IgD-negative memory B cell (primary cell): ENCODE measurements around the gene RBM15B. TPM values are rescaled to one million over a fixed set of nuclear protein-coding genes. Genes with fewer than 3 reads are reported as not detected.
A peak's percentile ranks its signal among the peaks of the same experiment; 100 is the strongest.
"Not testable (repeated sequence)": the region's sequence is repeated elsewhere in the genome, so short reads cannot be mapped to it uniquely, and the experiment has no call there.

Source experiments
- H3K27ac Mint-ChIP-seq, 3 donors: one replicate each; pipeline ENCODE4 v1.8.0; 2020 to 2022; ENCODE audit warnings: mild to moderate bottlenecking in 3 of 3, mixed read lengths in 3 of 3, moderate library complexity in 1 of 3
- H3K27me3 Mint-ChIP-seq: one replicate; pipeline ENCODE4 v1.8.0; 2021; ENCODE audit warnings: mixed read lengths
- H3K36me3 Mint-ChIP-seq: one replicate; pipeline ENCODE4 v1.8.0; 2020; ENCODE audit warnings: mild to moderate bottlenecking, mixed read lengths
- H3K4me1 Mint-ChIP-seq, 3 donors: one replicate each; pipeline ENCODE4 v1.8.0; 2020 to 2022; ENCODE audit warnings: mixed read lengths in 3 of 3, mild to moderate bottlenecking in 1 of 3
- H3K4me3 Mint-ChIP-seq, 4 donors: one replicate each; pipeline ENCODE4 v1.8.0; 2020 to 2022; ENCODE audit warnings: mild to moderate bottlenecking in 4 of 4, mixed read lengths in 4 of 4, moderate library complexity in 3 of 4
- H3K9me3 Mint-ChIP-seq, 3 donors: one replicate each; pipeline ENCODE4 v1.8.0; 2020 to 2021; ENCODE audit warnings: mixed read lengths in 3 of 3, mild to moderate bottlenecking in 1 of 3
- polyA plus RNA-seq: library from polyadenylated mRNA; unstranded; fragments of 300-500 nt; fragmentation: Illumina TruSeq; gene quantifications from one replicate; pipeline ENCODE4 v1.2.3, GENCODE V29; 2021

Gene RBM15B
- polyA plus RNA-seq, 1 donor from 2014 or later: 10.8 TPM

GRCh38 chr3:51384055-51384725, 6.9 kb upstream of the RBM15B start:
- Mint-ChIP-seq H3K36me3 (no peaks in the 10 kb centered on the region), H3K27me3 (no peaks in the 10 kb centered on the region), H3K9me3 (no peaks in the 10 kb centered on the region), H3K4me3 (peak overlapping the region; percentile 95 to 100 (median 99)), H3K27ac (peak overlapping the region; percentile 98 to 99 (median 98)), H3K4me1 (peaks cover 18 to 29% (median 26%) of the 10 kb centered on the region in 3 donors)

DNA sequence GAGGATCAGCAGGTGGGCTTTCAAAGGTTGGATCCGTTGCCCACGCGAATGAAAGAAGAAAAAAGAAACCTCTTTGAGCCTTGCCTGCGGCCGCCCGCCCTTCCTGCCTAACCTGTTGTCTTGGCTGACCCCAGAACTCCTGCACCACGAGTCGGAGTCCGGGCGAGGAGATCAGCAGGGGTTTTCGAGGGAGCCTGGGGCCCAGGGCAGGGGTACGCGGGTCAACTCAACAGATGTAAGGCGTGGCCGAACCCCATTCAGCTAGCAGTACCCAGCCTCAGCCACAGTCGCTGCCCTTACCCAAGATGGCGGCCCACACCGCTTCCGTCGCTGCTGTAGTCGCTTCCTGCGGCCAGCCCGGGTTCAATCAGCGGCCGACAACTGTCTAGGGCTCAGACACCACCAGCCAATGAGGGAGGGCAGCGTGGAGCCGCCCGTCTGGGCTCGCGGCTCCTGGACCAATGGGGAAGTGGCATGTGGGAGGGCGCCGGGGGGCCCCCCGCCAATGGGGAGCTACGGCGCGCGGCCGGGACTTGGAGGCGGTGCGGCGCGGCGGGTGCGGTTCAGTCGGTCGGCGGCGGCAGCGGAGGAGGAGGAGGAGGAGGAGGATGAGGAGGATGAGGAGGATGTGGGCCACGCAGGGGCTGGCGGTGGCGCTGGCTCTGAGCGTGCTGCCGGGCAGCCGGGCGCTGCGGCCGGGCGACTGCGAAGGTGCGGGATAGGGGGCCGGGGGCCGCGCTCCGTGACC, 6.2 kb upstream of the RBM15B start, which contains the start of gene MANF:
Gene MANF (plus strand): TSS at position 566 of the 748 bp plus-strand sequence. CDS start 52 bp downstream, at position 618.
- Mint-ChIP-seq H3K4me3 (peak within 1 kb of the TSS; percentile 95 to 100 (median 99)), H3K27me3 (no peaks in the 10 kb centered on the region), H3K4me1 (peaks cover 25 to 33% (median 29%) of the 10 kb centered on the region in 3 donors), H3K36me3 (no peaks in the 10 kb centered on the region), H3K9me3 (no peaks in the 10 kb centered on the region), H3K27ac (peak within 1 kb of the TSS; percentile 98 to 99 (median 98))

DNA sequence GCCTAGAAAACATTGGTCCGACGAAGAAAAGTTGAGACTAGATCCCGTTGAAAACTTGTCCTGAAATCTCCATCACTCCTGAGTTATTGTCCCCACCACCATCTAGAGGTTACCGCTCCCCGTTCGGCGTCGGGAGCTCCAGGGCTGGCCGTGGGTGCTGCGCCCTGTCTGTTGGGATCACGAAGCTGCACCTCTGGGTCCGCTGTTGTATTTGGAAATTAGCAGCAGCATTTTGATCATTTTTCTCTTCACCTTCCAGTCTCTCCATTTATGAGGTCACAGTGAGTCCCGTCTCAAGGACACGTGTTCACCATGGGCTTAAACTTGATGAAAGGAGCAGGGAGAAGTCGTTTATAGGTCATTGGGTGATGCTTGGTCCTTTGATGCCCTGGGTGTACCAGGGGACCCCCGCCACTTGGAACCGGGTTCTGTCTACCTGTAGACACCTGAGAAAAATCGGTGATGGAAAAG, 5.4 kb upstream of the RBM15B start:
- peaks cover 25 to 36% (median 33%) of the 10 kb centered on the region in 3 donors for H3K4me1 Mint-ChIP-seq
- no peaks in the 10 kb centered on the region for H3K27me3 Mint-ChIP-seq
- peak overlapping the region; percentile 95 to 100 (median 99) for H3K4me3 Mint-ChIP-seq
- no peaks in the 10 kb centered on the region for H3K36me3 Mint-ChIP-seq
- peak overlapping the region; percentile 97 to 99 (median 98) for H3K27ac Mint-ChIP-seq
- no peaks in the 10 kb centered on the region for H3K9me3 Mint-ChIP-seq

- peaks cover 25 to 40% (median 35%) of the 10 kb centered on the region in 3 donors for H3K4me1 Mint-ChIP-seq
- H3K9me3 Mint-ChIP-seq: no peaks in the 10 kb centered on the region
- no peaks in the 10 kb centered on the region for H3K36me3 Mint-ChIP-seq
- peak overlapping the region; percentile 95 to 100 (median 99) for H3K4me3 Mint-ChIP-seq
- peak overlapping the region; percentile 63 to 99 (median 98) for H3K27ac Mint-ChIP-seq
- H3K27me3 Mint-ChIP-seq: no peaks in the 10 kb centered on the region
Measured at GRCh38 chr3:51386159-51386851, 4.8 kb upstream of the RBM15B start.

DNA sequence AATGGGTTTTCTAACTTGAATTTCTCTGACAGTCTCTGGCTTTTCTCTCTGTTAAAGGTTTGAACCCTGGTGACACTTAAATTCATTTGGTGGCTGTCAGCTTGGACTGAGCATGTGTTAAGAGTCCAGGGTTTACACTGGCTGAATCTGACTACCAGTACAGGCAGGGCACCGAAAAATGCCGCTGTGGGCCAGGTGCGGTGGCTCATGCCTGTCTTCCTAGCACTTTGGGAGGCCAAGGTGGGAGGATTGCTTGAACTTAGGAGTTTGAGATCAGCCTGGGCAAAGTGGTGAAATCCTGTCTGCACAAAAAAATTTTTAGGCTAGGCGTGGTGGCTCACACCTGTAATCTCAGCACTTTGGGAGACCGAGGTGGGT, 4.2 kb upstream of the RBM15B start:
- H3K9me3 Mint-ChIP-seq: no peaks in the 10 kb centered on the region
- peak overlapping the region; percentile 95 to 100 (median 99) for H3K4me3 Mint-ChIP-seq
- peaks cover 25 to 40% (median 35%) of the 10 kb centered on the region in 3 donors for H3K4me1 Mint-ChIP-seq
- H3K27ac Mint-ChIP-seq: peak overlapping the region; percentile 39 to 99 (median 98)
- no peaks in the 10 kb centered on the region for H3K27me3 Mint-ChIP-seq
- H3K36me3 Mint-ChIP-seq: no peaks in the 10 kb centered on the region

- Mint-ChIP-seq H3K4me1 (peaks cover 25 to 40% (median 35%) of the 10 kb centered on the region in 3 donors), H3K4me3 (peak overlapping the region in 3 of 4 donors; percentile 39 to 100 (median 70)), H3K27ac (peak overlapping the region in 1 of 3 donors; percentile 98)
- not testable (repeated sequence) for H3K36me3 Mint-ChIP-seq, H3K27me3 Mint-ChIP-seq, H3K9me3 Mint-ChIP-seq
Measured at GRCh38 chr3:51387281-51387680, 3.8 kb upstream of the RBM15B start.

DNA sequence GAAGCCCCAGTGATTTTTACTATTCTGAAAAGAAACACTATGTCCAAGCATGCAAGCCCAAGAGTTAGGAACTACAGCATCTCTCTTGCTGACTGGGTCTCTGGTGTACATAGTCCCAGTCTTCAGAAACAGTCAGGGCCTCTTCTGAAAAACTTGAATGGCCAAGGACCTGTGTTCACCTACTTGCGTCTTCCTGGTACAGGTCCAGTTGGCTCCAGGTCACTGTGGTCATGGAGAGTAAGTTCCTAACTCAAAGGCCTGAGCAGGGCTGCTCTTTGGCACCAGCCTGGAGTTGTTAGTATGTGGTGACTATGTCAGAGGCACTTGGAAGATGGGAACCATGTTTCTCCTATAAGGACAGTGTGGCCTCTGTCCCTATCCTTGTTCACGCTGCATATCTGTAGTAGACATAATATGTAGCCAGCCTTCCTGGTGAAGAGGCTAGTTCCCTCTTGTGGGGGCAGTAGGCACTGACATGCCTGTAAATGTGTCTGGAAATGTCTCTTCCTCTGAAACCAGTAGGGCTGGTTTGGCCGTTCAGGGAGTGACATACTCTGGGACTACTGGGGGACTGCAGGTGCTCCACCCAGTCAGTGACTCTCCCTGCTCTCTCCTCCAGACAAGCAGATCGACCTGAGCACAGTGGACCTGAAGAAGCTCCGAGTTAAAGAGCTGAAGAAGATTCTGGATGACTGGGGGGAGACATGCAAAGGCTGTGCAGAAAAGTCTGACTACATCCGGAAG, 2.6 kb upstream of the RBM15B start:
- Mint-ChIP-seq H3K36me3 (no peaks in the 10 kb centered on the region), H3K27me3 (no peaks in the 10 kb centered on the region), H3K4me3 (peak overlapping the region in 2 of 4 donors; percentile 30 to 94), H3K9me3 (no peaks in the 10 kb centered on the region), H3K4me1 (peaks cover 28 to 40% (median 40%) of the 10 kb centered on the region in 3 donors), H3K27ac (peak overlapping the region in 1 of 3 donors; percentile 98)

DNA sequence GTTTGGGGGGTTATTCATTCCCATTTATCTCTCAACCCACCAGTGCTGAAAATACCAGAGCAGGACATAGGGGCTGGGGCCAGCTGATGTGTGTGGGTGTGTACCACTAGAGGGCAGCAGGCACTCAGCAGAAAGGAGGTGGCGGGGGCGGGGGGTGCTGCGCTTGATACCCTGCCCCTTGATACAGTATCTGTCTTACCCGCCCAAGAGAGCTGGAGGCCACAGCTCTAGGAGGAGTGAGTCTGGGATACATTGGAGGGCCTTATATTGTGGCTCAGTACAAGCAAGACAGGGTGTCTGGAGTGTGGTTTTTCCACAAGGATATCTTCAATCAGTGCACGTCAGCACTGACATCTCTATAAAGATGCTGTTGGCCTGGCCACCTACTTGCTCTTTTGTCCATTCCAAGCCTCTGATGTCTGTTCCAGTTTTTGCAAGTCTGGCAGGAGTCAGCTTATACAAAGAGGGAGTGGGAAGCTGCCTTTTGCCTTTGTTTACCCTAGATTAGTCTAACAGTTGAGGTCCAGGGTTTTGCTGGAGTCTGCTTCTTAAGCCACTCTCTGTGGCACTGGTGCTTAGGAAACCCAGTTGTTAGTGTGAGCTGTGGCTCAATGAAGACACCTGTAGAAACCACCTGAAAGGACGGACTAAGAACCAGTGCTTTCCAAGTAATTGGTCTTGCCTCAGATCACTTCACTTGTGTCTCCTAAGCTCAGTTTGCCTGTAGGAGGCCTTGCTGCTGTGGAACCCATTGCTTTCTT, 1.5 kb upstream of the RBM15B start:
- peak overlapping the region in 2 of 4 donors; percentile 49 to 94 for H3K4me3 Mint-ChIP-seq
- H3K36me3 Mint-ChIP-seq: no peaks in the 10 kb centered on the region
- H3K4me1 Mint-ChIP-seq: peaks cover 26 to 39% (median 39%) of the 10 kb centered on the region in 3 donors
- H3K9me3 Mint-ChIP-seq: no peaks in the 10 kb centered on the region
- peak overlapping the region in 2 of 3 donors; percentile 53 to 98 for H3K27ac Mint-ChIP-seq
- H3K27me3 Mint-ChIP-seq: no peaks in the 10 kb centered on the region

DNA sequence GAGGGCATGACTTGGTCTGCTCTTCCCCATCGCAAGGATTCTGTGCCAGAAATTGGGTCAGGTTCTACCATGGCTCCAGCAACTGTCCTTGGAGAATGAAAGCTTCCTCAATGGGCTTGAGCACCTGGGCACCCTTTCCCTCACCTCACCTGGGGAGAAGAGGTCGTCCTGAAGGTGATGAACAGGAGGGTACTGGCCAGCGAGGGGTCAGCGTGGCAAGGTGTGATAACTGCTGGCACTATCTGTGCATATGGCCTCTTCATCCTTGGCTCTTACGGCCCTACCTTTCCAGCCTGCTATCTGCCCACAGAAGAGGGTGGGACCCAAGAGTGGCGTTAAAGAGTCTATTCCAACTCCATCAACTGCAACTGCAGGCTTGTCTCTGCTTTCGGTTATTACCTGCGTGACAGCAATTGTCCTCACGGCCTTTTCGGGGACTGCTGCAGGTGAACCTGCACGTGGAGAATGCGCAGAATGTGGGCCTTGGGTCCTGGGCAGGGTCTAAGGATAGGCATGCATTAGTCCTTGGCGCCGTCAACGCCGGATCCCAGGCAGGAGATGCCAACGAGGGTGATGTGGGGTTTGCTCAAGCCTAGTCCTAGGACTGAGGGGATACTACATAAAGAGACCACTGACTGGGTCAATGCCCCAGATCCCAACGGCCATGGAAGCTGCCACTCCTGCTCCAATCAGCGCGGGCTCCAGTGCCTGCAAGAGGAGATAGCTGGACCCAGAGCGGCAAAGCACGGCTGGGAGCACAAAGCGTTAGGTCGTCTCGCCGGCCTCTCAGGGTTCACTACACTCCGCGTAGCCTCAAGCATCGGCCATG, 625 bp upstream of the RBM15B start:
- H3K27ac Mint-ChIP-seq: peak overlapping the region; percentile 53 to 98 (median 73)
- no peaks in the 10 kb centered on the region for H3K36me3 Mint-ChIP-seq
- H3K9me3 Mint-ChIP-seq: no peaks in the 10 kb centered on the region
- H3K4me1 Mint-ChIP-seq: peaks cover 23 to 43% (median 34%) of the 10 kb centered on the region in 3 donors
- H3K4me3 Mint-ChIP-seq: peak overlapping the region; percentile 66 to 94 (median 78)
- H3K27me3 Mint-ChIP-seq: no peaks in the 10 kb centered on the region

DNA sequence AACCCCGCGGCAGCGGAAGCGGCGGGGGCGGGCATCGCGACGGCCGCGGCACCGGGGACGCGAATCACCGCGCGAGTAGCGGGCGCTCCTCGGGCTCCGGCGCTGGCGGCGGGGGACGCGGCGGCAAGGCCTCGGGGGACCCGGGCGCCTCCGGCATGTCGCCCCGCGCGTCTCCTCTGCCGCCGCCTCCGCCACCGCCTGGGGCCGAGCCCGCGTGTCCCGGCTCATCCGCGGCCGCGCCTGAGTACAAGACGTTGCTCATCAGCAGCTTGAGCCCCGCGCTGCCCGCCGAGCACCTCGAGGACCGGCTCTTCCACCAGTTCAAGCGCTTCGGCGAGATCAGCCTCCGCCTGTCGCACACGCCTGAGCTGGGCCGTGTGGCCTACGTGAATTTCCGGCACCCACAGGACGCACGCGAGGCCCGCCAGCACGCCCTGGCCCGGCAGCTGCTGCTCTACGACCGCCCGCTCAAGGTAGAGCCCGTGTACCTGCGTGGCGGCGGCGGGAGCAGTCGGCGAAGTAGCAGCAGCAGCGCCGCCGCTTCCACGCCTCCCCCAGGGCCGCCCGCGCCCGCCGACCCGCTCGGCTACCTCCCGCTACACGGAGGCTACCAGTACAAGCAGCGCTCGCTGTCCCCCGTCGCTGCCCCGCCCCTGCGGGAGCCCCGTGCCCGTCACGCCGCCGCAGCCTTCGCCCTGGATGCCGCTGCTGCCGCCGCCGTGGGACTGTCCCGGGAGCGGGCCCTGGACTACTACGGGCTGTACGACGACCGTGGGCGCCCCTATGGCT, 675 bp downstream of the RBM15B start:
- Mint-ChIP-seq H3K27ac (peak overlapping the region in 2 of 3 donors; percentile 75 to 94), H3K4me3 (peak overlapping the region; percentile 81 to 90 (median 84)), H3K4me1 (peaks cover 17 to 38% (median 30%) of the 10 kb centered on the region in 3 donors), H3K9me3 (no peaks in the 10 kb centered on the region), H3K27me3 (no peaks in the 10 kb centered on the region), H3K36me3 (no peaks in the 10 kb centered on the region)

- H3K27ac Mint-ChIP-seq: peak overlapping the region; percentile 20 to 75 (median 59)
- H3K27me3 Mint-ChIP-seq: no peaks in the 10 kb centered on the region
- H3K9me3 Mint-ChIP-seq: no peaks in the 10 kb centered on the region
- H3K4me3 Mint-ChIP-seq: peak overlapping the region; percentile 81 to 90 (median 82)
- H3K36me3 Mint-ChIP-seq: no peaks in the 10 kb centered on the region
- peaks cover 20 to 36% (median 30%) of the 10 kb centered on the region in 3 donors for H3K4me1 Mint-ChIP-seq
Measured at GRCh38 chr3:51392355-51393133, 1.5 kb downstream of the RBM15B start.

DNA sequence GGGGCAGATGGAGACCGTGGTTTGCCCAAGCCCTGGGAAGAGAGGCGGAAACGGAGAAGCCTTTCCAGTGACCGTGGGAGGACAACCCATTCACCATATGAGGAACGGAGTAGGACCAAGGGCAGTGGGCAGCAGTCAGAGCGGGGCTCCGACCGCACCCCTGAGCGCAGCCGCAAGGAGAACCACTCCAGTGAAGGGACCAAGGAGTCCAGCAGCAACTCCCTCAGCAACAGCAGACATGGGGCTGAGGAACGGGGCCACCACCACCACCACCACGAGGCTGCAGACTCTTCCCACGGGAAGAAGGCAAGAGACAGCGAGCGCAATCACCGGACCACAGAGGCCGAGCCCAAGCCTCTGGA, 2.0 kb downstream of the RBM15B start:
- H3K27ac Mint-ChIP-seq: peak overlapping the region; percentile 20 to 75 (median 59)
- H3K27me3 Mint-ChIP-seq: no peaks in the 10 kb centered on the region
- H3K4me1 Mint-ChIP-seq: peaks cover 20 to 31% (median 26%) of the 10 kb centered on the region in 3 donors
- H3K9me3 Mint-ChIP-seq: no peaks in the 10 kb centered on the region
- peak overlapping the region in 1 of 4 donors; percentile 70 for H3K4me3 Mint-ChIP-seq
- H3K36me3 Mint-ChIP-seq: no peaks in the 10 kb centered on the region
